Middle frontal gyrus (tissue), 1 donor: ENCODE results near the gene LRMDA.
"Not testable (repeated sequence)": the region's sequence is repeated elsewhere in the genome, so short reads cannot be mapped to it uniquely, and the experiment has no call there.

Source experiments
- DNase-seq: peaks from one replicate; pipeline ENCODE4 v3.0.0-alpha.2; 2015; ENCODE audit warnings: low spot score; ENCODE audit errors: extremely low spot score

The LRMDA gene

DNA sequence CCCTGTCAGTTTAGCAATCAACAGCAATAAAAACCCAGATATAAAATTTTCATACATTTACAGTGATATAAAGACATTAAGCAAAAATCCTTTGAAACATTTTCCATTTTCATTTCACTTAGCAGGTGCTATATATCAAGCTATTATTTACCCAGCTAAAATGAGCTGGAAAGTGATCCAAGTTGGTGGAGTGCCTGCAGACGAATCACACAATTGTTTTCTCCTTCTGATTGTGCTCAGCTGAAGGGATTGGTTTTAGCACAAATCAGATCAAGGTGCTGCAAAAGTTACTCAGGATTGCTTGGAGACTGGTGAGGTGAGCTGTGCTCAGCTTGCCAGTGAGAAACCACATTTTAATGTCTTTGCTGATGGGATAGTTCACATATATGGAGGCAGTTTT lies 138.1 kb downstream of the LRMDA start:
- DNase-seq: no peak

DNA sequence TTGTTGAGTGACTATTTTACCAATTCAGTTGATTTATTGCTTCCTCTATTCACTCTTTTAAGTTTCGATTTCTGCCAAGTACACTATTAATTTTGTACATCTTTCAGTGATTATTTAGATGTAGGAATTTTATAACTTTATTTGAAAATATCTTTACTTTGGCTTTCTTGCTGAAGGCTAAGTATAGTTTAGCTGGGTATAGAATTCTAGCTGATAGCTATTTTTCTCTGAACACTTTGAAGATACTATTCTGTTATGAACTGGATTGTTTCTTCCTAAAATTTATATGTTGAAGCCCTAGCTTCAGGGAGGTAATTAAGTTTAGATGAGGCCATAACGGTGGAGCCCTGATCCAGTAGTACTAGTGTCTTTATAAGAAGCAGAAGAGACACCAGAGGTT lies 141.1 kb downstream of the LRMDA start:
- DNase-seq: no peak

DNA sequence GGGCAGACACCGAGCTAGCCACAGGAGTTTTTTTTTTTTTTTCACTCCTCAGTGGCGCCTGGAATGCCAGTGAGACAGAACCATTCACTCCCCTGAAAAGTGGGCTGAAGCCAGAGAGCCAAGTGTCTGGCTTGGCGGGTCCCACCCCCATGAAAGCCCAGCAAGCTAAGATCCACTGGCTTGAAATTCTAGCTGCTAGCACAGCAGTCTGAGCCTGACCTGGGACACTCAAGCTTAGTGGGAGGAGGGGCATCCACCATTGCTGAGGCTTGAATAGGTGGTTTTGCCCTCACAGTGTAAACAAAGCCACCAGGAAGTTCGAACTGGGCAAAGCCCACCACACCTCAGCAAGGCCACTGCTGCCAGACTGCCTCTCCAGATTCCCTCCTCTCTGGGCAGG lies 144.5 kb downstream of the LRMDA start:
- no peak for DNase-seq

DNA sequence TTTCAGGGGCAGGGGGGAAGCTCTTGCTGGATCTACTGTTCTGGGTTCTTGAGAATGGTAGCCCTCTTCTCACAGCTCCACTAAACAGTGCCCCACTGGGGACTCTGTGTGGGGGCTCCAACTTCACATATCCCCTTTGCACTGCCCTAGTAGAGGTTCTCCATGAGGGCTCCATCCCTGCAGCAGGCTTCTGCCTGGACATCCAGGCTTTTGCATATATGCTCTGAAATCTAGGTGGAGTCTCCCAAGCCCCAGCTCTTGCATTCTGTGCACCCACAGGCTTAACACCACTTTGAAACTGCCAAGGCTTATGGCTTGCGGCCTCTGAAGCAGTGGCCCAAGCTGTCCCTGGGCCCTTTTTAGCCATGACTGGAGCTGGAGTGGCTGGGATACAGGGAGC lies 150.7 kb downstream of the LRMDA start:
- no peak for DNase-seq

DNA sequence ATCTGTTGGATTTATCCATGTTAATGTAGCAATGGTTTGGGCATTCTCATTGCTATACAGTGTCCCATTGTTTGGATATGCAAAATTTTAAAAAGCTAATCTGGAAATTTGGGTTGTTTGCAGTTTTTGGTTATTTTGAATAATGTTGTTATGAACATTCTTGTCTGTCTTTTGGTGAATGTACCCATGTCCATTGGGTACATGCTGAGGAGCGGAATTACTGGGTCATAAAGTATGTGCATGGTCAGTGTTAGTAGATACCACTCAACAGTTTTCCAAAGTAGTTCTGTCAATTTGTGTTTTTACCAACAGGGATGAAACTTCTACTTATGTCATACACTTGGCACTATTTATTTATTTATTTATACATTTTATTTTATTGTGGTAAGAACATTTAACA lies 153.9 kb downstream of the LRMDA start:
- no peak for DNase-seq

DNA sequence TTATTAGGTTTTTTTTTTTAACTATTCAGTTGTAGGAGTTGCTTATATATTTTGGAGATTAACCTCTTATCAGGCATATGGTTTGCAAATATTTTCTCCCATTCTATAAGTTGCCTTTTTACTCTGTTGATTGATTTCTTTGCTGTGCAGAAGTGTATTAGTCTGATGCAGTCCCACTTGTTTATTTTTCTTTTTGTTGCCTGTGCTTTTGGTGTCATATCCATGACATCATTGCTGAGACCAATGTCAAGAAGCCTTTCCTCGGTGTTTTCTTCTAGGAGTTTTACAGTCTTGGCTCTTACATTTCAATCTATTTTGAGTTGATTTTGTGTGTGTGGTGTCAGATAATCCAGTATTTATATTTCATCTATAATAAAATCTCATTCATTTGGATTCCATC lies 155.4 kb downstream of the LRMDA start:
- DNase-seq: no peak

DNA sequence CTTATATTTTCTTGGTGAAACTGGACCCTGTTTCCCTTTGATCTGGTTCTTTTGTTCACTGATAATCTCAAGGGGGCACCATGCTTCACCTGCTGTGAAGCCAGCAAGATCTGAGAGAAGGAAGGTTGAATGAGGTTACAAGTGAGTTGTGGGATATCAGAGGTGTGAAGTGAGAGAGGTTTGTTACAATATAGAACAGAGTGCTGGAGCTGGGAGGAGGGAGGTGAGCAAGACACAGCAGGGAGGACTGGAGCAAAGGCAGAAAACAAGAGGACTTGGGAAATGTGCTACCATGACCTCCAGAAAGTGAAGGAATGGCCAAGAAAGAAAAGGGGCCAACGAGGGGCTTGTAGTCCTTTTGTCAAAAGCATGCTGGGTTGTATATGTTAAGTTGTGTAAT lies 156.6 kb downstream of the LRMDA start:
- DNase-seq: no peak

DNA sequence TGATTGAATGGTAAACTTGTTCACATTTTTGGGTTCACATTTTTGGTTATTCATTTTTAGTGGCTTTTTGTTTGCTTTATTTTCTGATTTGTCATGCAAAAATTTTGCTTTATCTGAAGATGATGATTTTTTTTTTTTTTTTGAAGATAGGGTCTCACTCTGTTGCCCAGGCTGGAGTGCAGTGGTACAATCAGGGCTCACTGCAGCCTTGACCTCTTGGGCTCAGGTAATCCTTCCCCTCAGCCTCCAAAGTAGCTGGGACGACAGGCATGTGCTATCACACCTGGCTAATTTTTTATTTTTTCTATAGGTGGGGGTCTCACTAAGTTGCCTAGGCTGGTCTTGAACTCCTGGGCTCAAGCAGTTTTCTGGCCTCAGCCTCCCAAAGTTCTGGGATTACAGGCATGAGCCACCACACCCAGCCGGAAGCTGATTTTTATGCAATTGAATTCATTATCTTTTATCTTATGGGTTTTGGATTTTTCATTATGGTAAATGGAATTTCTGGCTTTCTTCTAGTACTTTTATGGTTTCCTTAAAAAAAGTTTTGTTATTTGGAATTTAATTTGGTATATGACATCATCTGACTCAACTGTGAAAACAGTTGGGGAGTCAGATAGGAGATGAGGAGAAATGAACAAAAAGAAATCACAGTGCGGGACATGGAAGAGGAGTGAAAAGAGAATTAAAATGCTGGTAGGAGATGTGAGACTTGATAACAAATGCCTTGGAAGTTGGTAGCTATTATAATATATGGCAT lies 158.7 kb downstream of the LRMDA start:
- no peak for DNase-seq

DNA sequence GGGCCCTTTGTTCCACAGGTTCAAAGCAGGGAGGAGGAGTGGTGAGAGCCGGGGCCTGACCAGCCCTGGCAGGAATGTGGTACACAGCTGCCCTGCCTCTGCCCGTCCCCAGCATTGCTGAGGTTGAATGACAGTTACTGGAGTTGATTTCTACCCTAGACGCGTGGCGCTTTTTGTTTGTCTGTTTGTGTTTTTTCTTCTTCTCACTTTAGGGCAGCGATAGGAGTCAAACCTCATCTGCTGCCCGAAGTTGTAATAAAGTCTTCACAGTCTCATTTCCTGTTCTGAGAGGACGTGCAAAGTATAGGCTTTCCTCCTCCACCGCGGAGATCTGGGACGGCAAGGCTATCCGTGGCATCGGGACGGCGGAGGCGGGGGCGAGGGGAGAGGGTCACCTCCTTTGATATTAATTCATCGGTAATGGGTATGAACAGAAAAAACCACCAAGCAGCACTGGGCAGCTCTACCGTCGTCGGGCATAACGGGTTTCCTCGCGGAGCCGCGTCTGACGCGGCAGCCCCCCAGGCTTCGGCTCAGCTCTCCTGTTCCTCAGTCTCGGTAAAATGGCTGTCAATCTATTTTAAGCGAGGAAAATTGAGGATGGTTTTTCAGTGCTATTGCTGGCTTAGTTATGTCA lies 160.8 kb downstream of the LRMDA start:
- DNase-seq: no peak

DNA sequence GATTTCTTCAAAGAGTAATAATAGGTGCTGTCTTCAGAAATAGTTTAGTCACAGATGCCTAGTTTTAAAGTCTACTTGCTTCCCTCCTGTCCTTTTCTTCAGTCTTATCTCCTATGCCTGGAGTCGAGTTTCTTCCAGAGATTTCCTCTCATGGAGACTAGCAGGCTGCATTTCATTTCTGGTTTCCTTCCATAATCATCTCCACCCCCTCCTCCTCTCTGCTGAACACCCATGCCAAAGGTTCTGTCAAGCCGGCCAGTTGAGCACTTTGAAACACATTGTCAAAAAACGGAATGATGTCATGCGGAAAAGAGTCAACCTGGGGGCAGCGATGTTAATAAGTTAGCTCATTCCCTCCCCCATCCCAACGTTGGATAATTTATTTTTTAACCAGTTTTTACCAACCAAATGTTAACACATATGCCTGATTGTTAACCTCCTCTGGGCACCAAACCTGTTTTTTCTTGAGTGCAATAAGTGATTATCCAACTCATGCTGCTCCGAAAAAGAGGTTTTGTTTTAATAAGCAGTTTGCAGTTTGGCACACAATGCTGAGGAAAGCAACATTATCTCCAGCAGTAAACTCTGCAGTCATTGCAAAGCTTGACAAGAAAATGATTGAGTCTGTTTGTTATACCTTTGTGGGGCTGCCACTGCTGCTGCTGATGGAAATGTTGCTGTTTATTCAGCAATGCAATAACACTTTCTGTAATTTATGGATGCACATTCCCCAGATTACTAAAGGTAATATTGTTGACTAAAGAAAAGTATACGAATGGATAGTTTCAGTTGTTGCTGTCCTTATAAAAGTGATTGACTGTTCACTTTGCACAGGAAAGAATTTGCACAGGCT lies 161.6 kb downstream of the LRMDA start:
- no peak for DNase-seq

DNA sequence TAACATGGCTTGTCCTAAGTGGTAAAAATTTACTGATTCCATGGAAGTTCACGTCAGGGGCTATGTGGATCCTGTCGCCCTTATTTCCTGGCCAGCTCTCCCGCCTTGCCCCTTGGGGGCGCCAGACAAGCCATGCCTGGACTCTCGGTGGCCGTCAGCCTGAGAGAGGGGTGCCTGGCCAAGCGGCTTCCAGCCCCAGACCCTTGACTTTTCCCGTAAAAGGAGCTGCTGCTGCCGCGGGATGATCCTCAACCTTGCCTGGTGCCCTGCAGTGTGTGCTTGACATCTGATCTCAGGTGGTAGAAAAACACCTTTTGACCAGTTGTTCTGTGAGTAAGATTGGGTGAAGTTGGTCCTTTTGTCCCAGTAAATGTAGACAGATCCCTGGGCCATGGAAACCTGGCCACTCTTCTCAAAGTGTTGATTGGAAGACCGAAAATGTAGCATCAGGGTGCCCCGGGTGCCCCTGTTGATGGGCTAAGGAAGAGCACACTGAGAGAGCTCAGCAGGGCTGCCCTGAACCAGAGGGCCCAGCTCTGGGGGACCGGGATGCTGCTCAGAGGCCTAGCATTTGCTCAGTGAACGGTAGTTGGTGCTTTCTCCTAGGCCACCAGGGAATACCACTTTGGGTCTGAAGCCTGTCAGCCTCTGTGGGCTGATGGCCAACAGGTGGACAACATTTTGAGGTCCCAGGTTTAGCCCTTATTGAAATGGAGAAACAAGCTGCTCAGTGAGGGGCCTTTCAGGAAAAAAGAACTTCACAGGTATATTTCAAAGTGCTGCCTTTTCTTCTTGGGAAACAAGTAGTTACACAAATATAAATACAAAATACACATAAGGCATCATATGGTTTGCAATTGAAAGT lies 162.5 kb downstream of the LRMDA start:
- DNase-seq: no peak

DNA sequence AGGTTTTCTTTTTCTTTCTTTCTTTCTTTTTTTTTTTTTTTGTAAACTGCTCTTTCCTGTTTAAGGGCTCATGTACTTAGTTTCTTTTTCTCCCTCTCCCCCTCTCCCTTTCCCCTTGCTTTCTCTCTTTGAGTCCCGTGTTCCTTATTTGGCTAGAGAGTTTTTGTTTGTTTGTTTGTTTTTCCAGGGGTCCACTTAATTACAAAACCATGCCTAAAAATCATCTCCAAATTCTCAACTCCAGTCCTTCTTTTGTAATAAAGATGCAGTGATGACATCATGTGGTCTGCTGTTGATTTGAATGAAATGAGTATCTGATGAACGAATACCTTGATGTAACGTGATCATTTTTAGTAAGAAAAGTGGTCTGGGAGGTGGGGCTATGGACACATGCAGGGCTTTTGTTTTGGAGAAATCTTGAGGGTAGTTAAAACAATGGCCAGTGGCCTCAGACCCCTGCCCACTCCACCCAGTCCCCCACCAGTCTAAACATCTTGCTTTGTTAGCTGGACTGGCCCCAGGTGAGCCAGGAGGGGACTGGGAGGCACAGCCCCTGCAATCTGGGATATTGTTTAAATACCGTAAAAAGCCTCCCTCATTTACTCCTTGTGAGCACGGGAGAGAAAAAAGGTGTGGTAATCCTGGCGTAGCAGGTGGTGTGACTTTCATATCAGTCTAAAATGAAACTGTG lies 165.7 kb downstream of the LRMDA start:
- no peak for DNase-seq

DNA sequence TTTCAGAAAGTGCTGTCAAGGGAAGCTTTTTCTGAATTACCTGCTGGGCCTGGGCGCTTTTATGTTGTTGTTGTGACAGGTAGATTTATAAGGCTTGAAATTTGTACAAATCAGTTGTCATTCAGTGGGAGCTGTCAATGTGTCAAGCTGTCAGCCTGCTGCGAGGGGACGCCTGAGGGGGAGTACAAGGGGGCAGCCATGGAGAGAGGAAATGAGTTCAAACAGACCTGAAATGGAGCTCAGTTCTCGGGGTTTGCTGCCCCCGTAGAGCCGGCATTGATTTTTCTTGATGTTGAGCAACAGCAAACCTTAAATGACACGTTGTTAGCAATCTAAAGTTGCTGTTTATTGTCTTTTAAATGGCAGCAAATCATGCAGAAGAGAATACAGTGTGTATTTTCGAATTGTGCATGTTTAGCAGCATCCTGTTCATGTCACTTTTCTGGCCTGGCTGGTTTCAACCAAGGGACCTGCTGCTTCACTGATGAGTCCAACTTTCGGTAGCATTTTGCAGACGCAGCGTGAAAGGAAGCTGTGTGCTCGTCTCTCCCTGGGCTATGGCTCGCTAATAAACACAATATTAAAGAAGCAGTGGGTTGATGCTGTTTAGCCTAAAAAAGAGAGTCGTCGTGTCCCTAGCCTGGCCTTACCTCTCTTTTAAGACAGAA lies 166.5 kb downstream of the LRMDA start:
- DNase-seq: no peak

DNA sequence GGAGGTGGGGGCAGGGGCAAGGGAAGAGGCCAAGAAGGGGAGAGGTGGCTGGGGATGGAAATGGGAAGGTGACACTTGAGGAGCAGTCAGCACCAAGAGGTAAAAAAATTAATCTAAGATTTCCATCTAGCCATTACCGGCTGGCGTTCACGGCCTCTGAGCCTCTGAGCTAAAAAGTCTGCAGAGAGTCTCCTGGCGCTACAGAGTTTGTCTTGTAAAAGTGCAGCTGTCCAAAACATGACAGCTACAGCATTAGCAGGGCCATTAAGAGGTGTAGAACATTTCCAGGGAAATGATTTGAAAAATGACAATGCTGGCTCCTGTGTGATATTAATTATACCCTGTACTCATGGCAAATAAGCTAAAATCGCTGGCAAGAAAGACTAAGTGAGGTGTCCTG lies 167.6 kb downstream of the LRMDA start:
- DNase-seq: no peak

DNA sequence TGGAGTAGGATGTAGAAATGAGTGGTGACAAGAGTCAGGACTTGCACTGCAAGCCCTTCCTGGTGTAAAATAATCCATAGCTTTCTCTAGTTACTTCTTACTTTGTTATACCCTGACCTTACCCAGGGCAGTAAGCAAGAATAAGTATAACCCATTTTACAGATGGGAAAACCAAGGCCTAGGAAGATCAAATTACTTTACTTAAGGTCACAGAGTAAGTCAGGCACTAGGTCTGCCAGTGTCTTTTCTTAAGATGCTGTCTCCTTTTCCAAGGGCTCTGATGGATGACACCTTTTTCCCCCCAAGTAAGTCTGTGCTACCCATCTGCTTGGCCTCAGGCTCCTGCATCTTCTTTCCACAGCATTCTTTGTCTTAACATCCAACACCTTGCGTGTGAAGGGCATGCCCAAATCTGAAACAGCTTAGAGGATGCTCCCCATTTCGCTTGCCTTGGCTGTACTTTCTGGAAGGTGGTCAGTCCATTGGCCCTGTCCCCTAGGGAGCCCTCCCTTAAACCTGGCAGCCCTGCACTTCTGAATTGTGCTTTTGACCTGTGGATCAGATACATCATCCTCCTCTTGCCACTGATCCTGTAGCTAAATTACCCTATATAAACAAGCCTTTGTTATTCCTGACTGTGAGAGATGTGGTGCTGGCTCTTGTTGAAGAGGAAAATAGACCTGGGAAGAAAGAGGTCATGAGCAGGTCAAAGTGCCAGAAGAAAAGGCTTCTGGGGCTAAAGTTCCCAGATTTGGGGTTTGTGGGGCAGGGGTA lies 168.6 kb downstream of the LRMDA start:
- DNase-seq: no peak

DNA sequence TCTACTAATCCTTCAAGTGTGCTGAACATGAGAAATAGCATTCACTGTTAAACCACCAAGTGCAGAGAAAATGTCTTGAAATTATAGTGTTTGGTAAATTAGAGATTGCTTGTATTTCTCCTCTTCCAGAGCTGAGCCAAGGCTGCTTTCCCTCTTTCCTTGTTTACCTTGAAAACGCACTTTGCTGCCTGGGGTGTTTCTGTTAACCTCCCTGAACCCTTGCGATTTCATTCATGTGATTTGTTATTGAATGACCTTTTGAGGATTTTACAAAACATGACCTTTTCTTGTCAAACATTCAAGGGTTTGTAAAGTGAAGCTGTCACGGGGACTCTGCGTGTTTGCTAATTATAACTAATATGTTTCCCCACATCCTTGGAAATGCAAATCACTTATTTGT lies 169.4 kb downstream of the LRMDA start:
- DNase-seq: no peak

DNA sequence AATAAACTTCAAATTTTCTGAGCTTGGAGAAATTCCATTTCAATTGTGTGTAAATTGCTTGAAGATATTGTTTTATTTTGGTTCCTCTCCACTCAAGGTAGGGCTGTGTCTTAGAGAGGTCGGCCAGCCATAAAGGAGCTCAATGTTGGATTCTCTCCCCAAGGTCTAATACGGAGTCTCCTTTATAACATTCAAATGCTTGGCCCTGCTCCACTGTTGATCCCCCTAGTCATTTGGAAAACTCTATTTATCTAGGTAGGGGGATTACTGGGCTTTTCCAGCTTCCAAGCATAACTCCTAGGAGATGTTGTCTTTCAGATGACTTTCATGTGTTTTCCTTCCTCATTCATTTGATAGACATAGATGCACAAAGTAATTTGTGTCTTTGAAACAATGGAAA lies 170.9 kb downstream of the LRMDA start:
- no peak for DNase-seq

DNA sequence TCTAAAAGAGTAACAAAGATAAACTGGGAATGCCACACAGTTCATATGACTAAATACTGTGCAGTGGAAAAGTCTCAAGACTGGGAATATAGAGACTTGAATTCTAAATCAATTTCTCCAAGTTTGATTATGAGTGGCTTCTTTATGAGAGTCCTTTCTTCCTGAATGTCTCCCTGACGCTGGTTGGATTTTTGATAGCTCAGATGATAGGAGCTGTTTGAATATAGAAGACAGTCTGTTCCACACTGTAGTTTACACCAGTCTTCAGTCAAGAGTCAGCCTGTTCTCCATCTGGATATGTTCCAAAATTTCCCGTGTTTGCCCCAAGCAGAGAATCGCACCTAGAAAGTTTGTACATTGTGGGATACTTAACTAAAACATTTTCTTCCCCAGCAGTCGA lies 173.7 kb downstream of the LRMDA start:
- no peak for DNase-seq

DNA sequence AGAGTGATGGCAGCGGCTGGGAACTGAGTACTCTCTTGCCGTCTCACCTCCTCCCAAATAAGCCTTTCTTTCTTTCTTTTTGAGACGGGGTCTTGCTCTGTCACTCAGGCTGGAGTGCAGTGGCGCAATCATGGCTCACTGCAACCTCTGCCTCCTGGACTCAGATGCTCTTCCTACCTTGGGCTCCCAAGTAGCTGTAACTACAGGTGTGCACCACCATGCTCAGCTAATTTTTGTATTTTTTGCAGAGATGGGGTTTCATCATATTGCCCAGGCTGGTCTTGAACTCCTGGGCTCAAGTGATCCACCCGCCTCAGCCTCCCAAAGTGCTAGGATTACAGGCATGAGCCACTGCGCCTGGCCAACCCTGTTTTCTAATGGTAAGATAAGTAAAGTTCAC lies 174.4 kb downstream of the LRMDA start:
- DNase-seq: not testable (repeated sequence)
